Trophoblast cell (in vitro differentiated cells and primary cell): ENCODE results near the gene CLEC16A.

Source experiments
- DNase-seq, 2 donors: peaks; one replicate each; pipeline ENCODE4 v3.0.0-alpha.2; 2016
- H2AFZ ChIP-seq: 2 replicates; pipeline ENCODE4 v1.6.1; 2013; ENCODE audit warnings: low read length, moderate library complexity, mild to moderate bottlenecking; ENCODE audit not compliant: insufficient read depth, poor library complexity
- H2AK5ac ChIP-seq: 2 replicates; pipeline ENCODE4 v1.6.1; 2013; ENCODE audit warnings: mild to moderate bottlenecking, low read length
- H2BK120ac ChIP-seq: 2 replicates; pipeline ENCODE4 v1.6.1; 2013; ENCODE audit warnings: low read length, mild to moderate bottlenecking, moderate library complexity; ENCODE audit not compliant: insufficient read depth, poor library complexity
- H2BK12ac ChIP-seq: 2 replicates; pipeline ENCODE4 v1.6.1; 2013; ENCODE audit warnings: mild to moderate bottlenecking, low read length, moderate library complexity
- H2BK5ac ChIP-seq: 2 replicates; pipeline ENCODE4 v1.6.1; 2013; ENCODE audit warnings: low read length, low read depth, moderate library complexity, mild to moderate bottlenecking; ENCODE audit not compliant: poor library complexity
- H3K14ac ChIP-seq: 2 replicates; pipeline ENCODE4 v1.6.1; 2013; ENCODE audit warnings: mild to moderate bottlenecking, low read length
- H3K18ac ChIP-seq: 2 replicates; pipeline ENCODE4 v1.6.1; 2013; ENCODE audit warnings: mild to moderate bottlenecking, low read length
- H3K23ac ChIP-seq: 2 replicates; pipeline ENCODE4 v1.6.1; 2013; ENCODE audit warnings: low read length
- H3K27ac ChIP-seq: 2 replicates; pipeline ENCODE4 v1.5.1; 2013; ENCODE audit warnings: low read depth, mild to moderate bottlenecking, inconsistent platforms, low read length, moderate library complexity
- H3K27me3 ChIP-seq: 2 replicates; pipeline ENCODE4 v1.6.1; 2013; ENCODE audit warnings: inconsistent platforms, mild to moderate bottlenecking, low read length, moderate library complexity; ENCODE audit not compliant: insufficient read depth
- H3K36me3 ChIP-seq, 2 experiments: 1 replicate in 1 of 2; 2 replicates in 1 of 2; pipeline ENCODE4 v1.6.1; 2013; ENCODE audit warnings: low read length in 2 of 2, mild to moderate bottlenecking in 2 of 2, moderate library complexity in 1 of 2; ENCODE audit not compliant: insufficient read depth in 2 of 2, control insufficient read depth in 1 of 2
- H3K4ac ChIP-seq: 2 replicates; pipeline ENCODE4 v1.6.1; 2013; ENCODE audit warnings: low read depth, mild to moderate bottlenecking, low read length, moderate library complexity
- H3K4me1 ChIP-seq, 2 experiments: 1 replicate in 1 of 2; 2 replicates in 1 of 2; pipeline ENCODE4 v1.6.1; 2013; ENCODE audit warnings: low read length in 2 of 2, mild to moderate bottlenecking in 2 of 2, moderate library complexity in 1 of 2; ENCODE audit not compliant: insufficient read depth in 2 of 2, control insufficient read depth in 1 of 2
- H3K4me2 ChIP-seq: 2 replicates; pipeline ENCODE4 v1.6.1; 2013; ENCODE audit warnings: inconsistent platforms, mild to moderate bottlenecking, low read length, moderate library complexity
- H3K4me3 ChIP-seq: 2 replicates; pipeline ENCODE4 v1.5.1; 2013; ENCODE audit warnings: mild to moderate bottlenecking, low read depth, low read length, inconsistent platforms
- H3K79me1 ChIP-seq: one replicate; pipeline ENCODE4 v1.6.1; 2013; ENCODE audit warnings: low read length
- H3K79me2 ChIP-seq: 2 replicates; pipeline ENCODE4 v1.6.1; 2013; ENCODE audit warnings: low read length, mild to moderate bottlenecking; ENCODE audit not compliant: control insufficient read depth, insufficient read depth, poor library complexity
- H3K9ac ChIP-seq: 2 replicates; pipeline ENCODE4 v1.6.1; 2013; ENCODE audit warnings: mild to moderate bottlenecking, low read length
- H3K9me3 ChIP-seq: 2 replicates; pipeline ENCODE4 v1.6.1; 2013; ENCODE audit warnings: low read depth, mild to moderate bottlenecking, control low read depth, inconsistent platforms, low read length; ENCODE audit not compliant: insufficient read depth
- H4K12ac ChIP-seq: 2 replicates; pipeline ENCODE4 v1.6.1; 2013; ENCODE audit warnings: low read depth, mild to moderate bottlenecking, low read length, moderate library complexity
- H4K8ac ChIP-seq: 2 replicates; pipeline ENCODE4 v1.6.1; 2013; ENCODE audit warnings: low read depth, mild to moderate bottlenecking, low read length, moderate library complexity
- H4K91ac ChIP-seq: one replicate; pipeline ENCODE4 v1.6.1; 2013; ENCODE audit warnings: low read depth, mild to moderate bottlenecking, low read length, moderate library complexity
- WGBS: extraction: QIAGEN DNeasy Blood & Tissue Kit; methylation state at CpG from one replicate; pipeline ENCODE4 v1.1.7; 2013; ENCODE audit warnings: missing lambda C conversion rate; ENCODE audit not compliant: insufficient read length, insufficient coverage; ENCODE audit errors: extremely low coverage; 5-methylcytosine and 5-hydroxymethylcytosine counted together

The CLEC16A gene

DNA sequence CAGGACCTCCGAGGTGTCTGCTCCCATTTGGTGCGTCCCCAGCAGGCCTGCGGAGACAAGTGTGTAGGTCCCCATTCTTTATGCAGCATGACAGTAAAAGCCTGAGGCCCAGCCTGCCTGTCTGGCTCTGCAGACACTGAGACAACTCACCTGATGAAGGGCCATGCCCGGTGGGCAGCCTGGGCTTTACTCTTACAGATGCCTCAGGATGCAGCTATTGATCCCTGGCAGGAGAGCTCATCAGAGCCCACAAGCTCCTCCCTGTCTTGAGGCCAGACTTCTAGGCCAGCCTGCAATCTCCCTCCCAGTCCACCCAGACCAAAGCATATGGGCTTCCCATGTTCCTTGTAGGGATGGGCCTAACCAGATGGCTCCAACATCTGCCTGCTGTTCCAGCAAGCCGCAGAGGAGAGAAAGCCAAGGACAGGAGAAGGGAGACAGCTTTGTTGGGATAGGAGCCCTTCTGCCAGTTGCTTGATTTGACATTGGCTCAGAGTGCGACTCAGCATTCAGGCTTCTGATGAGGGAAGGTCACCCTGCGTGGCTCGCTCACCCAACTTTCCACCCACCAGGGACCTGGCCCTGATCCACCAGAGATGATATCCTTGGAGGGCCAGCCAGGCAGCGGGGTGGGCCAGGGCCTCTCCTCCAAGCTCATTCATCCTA, 224.2 kb downstream of the CLEC16A start:
- Histone ChIP-seq H2BK5ac (no peak overlapping the region), H3K4ac (no peak overlapping the region), H3K79me2 (no peaks in the 10 kb centered on the region), H2BK12ac (no peak overlapping the region), H3K9me3 (no peaks in the 10 kb centered on the region), H2BK120ac (no peak overlapping the region), H3K14ac (no peak overlapping the region), H2AK5ac (no peak overlapping the region), H3K18ac (no peak overlapping the region), H3K79me1 (no peaks in the 10 kb centered on the region), H3K27me3 (no peaks in the 10 kb centered on the region), H3K36me3 (peaks cover 14 to 25% of the 10 kb centered on the region in 2 experiments), H3K9ac (no peak overlapping the region), H3K27ac (no peak overlapping the region), H3K4me3 (no peak overlapping the region), H4K8ac (no peak overlapping the region), H2AFZ (no peak overlapping the region), H4K91ac (no peak overlapping the region), H3K23ac (no peak overlapping the region), H4K12ac (no peak overlapping the region), H3K4me1 (peaks cover 0 to 5% of the 10 kb centered on the region in 2 experiments), H3K4me2 (no peak overlapping the region)
- no CpG with 5 or more reads among the region's 9 CpGs for WGBS
- no peak for DNase-seq

- Histone ChIP-seq H3K23ac (no peak overlapping the region), H3K27me3 (no peaks in the 10 kb centered on the region), H3K27ac (no peak overlapping the region), H2BK12ac (no peak overlapping the region), H3K79me2 (no peaks in the 10 kb centered on the region), H3K36me3 (peaks cover 14 to 29% of the 10 kb centered on the region in 2 experiments), H2AK5ac (no peak overlapping the region), H3K4me2 (no peak overlapping the region), H3K4me3 (no peak overlapping the region), H3K18ac (no peak overlapping the region), H2BK120ac (no peak overlapping the region), H3K79me1 (no peaks in the 10 kb centered on the region), H3K4me1 (peaks cover 0 to 5% of the 10 kb centered on the region in 2 experiments), H2AFZ (no peak overlapping the region), H3K9me3 (no peaks in the 10 kb centered on the region), H3K4ac (no peak overlapping the region), H4K8ac (no peak overlapping the region), H3K14ac (no peak overlapping the region), H3K9ac (no peak overlapping the region), H4K12ac (no peak overlapping the region), H2BK5ac (no peak overlapping the region), H4K91ac (no peak overlapping the region)
- WGBS, result no CpG with 5 or more reads among the region's 4 CpGs
- no peak for DNase-seq
Measured at GRCh38 chr16:11169641-11170040, 225.3 kb downstream of the CLEC16A start.

- Histone ChIP-seq H2AK5ac (no peak overlapping the region), H3K79me2 (no peaks in the 10 kb centered on the region), H3K4me1 (peaks cover 0 to 5% of the 10 kb centered on the region in 2 experiments), H3K4me2 (no peak overlapping the region), H4K91ac (no peak overlapping the region), H2AFZ (no peak overlapping the region), H2BK12ac (no peak overlapping the region), H3K4ac (no peak overlapping the region), H3K4me3 (no peak overlapping the region), H3K18ac (no peak overlapping the region), H3K36me3 (peaks cover 14 to 29% of the 10 kb centered on the region in 2 experiments), H3K9me3 (no peaks in the 10 kb centered on the region), H2BK5ac (no peak overlapping the region), H3K14ac (no peak overlapping the region), H3K27ac (no peak overlapping the region), H4K12ac (no peak overlapping the region), H3K79me1 (no peaks in the 10 kb centered on the region), H3K23ac (no peak overlapping the region), H3K9ac (no peak overlapping the region), H2BK120ac (no peak overlapping the region), H3K27me3 (no peaks in the 10 kb centered on the region), H4K8ac (no peak overlapping the region)
- WGBS, result no CpG with 5 or more reads among the region's 7 CpGs
- no peak for DNase-seq
Measured at GRCh38 chr16:11170201-11170600, 225.8 kb downstream of the CLEC16A start.

DNA sequence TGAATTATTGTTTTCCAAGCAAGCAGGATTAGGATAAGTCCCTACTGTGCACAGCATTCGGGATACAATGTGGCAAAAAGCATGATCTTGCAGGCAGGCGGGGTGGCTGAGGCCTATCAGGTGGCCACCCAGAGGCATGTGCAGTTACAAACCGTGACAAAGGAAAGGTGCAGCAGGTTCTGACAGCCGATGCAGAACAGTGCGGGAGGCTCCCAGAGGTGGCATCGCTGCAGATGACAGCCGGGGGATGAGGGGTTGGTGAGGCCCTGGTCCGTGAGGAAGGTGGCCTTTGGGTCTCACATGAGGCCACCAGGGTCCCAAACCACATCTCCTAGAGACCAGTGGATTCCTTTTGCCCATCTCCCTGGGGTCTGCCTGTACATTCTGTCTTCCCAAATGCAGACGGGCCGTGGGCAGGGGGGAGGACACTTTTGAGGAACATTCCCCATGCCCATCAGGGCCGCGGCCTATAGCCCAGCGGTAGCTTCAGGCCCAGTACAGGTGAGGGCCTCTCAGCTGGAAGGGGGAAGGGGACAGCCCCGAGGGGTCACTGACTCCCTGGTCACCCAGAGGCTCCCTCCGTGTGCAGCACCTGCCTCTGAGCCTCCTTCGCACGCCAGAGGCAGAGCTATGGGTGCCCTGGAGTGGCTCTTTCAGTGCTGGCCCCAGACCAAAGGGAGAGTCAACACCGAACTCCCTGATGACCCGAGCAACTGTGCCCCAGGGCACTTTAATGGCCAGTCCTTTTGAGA, 226.5 kb downstream of the CLEC16A start:
- H3K27ac ChIP-seq, result no peak overlapping the region
- H3K4me3 ChIP-seq, result no peak overlapping the region
- no peak overlapping the region for H2BK120ac ChIP-seq
- H3K79me2 ChIP-seq, result no peaks in the 10 kb centered on the region
- peaks cover 0 to 5% of the 10 kb centered on the region in 2 experiments for H3K4me1 ChIP-seq
- no peak for DNase-seq
- H3K23ac ChIP-seq, result no peak overlapping the region
- H3K36me3 ChIP-seq, result peaks cover 14 to 29% of the 10 kb centered on the region in 2 experiments
- no peak overlapping the region for H2BK5ac ChIP-seq
- no peak overlapping the region for H2AFZ ChIP-seq
- H3K9ac ChIP-seq, result no peak overlapping the region
- no peaks in the 10 kb centered on the region for H3K9me3 ChIP-seq
- no peak overlapping the region for H4K91ac ChIP-seq
- no peak overlapping the region for H4K12ac ChIP-seq
- H2AK5ac ChIP-seq, result no peak overlapping the region
- H3K4ac ChIP-seq, result no peak overlapping the region
- no peaks in the 10 kb centered on the region for H3K27me3 ChIP-seq
- no peaks in the 10 kb centered on the region for H3K79me1 ChIP-seq
- no peak overlapping the region for H3K18ac ChIP-seq
- no peak overlapping the region for H4K8ac ChIP-seq
- no CpG with 5 or more reads among the region's 19 CpGs for WGBS
- no peak overlapping the region for H2BK12ac ChIP-seq
- H3K4me2 ChIP-seq, result no peak overlapping the region
- H3K14ac ChIP-seq, result no peak overlapping the region
